ENCODE data around the gene ATP10D.

GRCh38 chr4:47519239-47519883 is 34.3 kb downstream of the ATP10D start:
- TF ChIP-seq CTCF (IDR thresholded peaks at IDR 0.05), result no peak
- no peak for TF ChIP-seq POLR2A (IDR thresholded peaks at IDR 0.05)

Measured in lower leg skin (tissue), 3 donors.